CD14-positive monocyte (primary cell): ENCODE data around the gene GJB5. TPM values are rescaled to one million over a fixed set of nuclear protein-coding genes. Genes with fewer than 3 reads are reported as not detected.

Experiments
- DNase-seq, 3 donors: peaks; one replicate each; pipeline ENCODE4 v3.0.0-alpha.2; 2011 to 2022
- H2AFZ ChIP-seq: 2 replicates; pipeline ENCODE4 v1.6.0; 2012; ENCODE audit warnings: mild to moderate bottlenecking, low read depth, low read length, inconsistent platforms; ENCODE audit not compliant: insufficient read depth, poor library complexity, severe bottlenecking
- H3K27ac ChIP-seq, 2 donors: 1 replicate in 1 of 2; 2 replicates in 1 of 2; pipeline ENCODE4 v1.5.1; 2012 to 2013; ENCODE audit warnings: low read length in 2 of 2, control low read depth in 1 of 2, inconsistent platforms in 1 of 2, low read depth in 1 of 2, mild to moderate bottlenecking in 1 of 2
- H3K27me3 ChIP-seq, 2 donors: one replicate each; pipeline versions ENCODE4 v1.6.0 to v1.6.1; 2011 to 2013; ENCODE audit warnings: low read length in 2 of 2; ENCODE audit not compliant: control insufficient read depth in 2 of 2, insufficient read depth in 2 of 2
- H3K36me3 ChIP-seq, 2 donors: replicated peaks in 1 of 2; 1 replicate in 1 of 2; 2 replicates in 1 of 2; pipeline versions ENCODE4 v1.5.1 to v1.6.1; 2012 to 2013; ENCODE audit warnings: low read length in 2 of 2, control low read depth in 1 of 2, inconsistent platforms in 1 of 2, mild to moderate bottlenecking in 1 of 2; ENCODE audit not compliant: insufficient read depth in 2 of 2, control insufficient read depth in 1 of 2
- H3K4me1 ChIP-seq, 2 donors: 1 replicate in 1 of 2; 2 replicates in 1 of 2; pipeline versions ENCODE4 v1.5.1 to v1.6.1; 2012 to 2013; ENCODE audit warnings: low read length in 2 of 2, control low read depth in 1 of 2, inconsistent platforms in 1 of 2, mild to moderate bottlenecking in 1 of 2, moderate library complexity in 1 of 2; ENCODE audit not compliant: insufficient read depth in 2 of 2, control insufficient read depth in 1 of 2
- H3K4me2 ChIP-seq: replicated peaks from 2 replicates; pipeline ENCODE3; 2012; ENCODE audit warnings: low read length, moderate library complexity, mild to moderate bottlenecking; ENCODE audit not compliant: poor library complexity, severe bottlenecking; ENCODE audit errors: extremely low read depth
- H3K4me3 ChIP-seq, 3 experiments: fragments of 200-600 bp in 1 of 3; sonication (generic) in 1 of 3; replicated peaks in 1 of 3; 1 replicate in 2 of 3; 2 replicates in 1 of 3; pipeline ENCODE4 v1.5.1; 2011 to 2013; ENCODE audit warnings: low read length in 3 of 3, mild to moderate bottlenecking in 3 of 3, control low read depth in 2 of 3, low read depth in 2 of 3, inconsistent platforms in 1 of 3, moderate library complexity in 1 of 3
- H3K79me2 ChIP-seq: 2 replicates; pipeline ENCODE4 v1.6.0; 2012; ENCODE audit warnings: mild to moderate bottlenecking, control low read depth, inconsistent platforms, low read length, moderate library complexity; ENCODE audit not compliant: insufficient read depth
- H3K9ac ChIP-seq: 2 replicates; pipeline ENCODE4 v1.6.0; 2017; ENCODE audit warnings: low read length, mild to moderate bottlenecking; ENCODE audit not compliant: insufficient read depth, poor library complexity, severe bottlenecking
- H3K9me3 ChIP-seq, 2 donors: replicated peaks in 1 of 2; 1 replicate in 1 of 2; 2 replicates in 1 of 2; pipeline versions ENCODE4 v1.5.1 to v1.6.1; 2012 to 2013; ENCODE audit warnings: low read length in 2 of 2, control low read depth in 1 of 2; ENCODE audit not compliant: control insufficient read depth in 1 of 2, insufficient read depth in 1 of 2
- H4K20me1 ChIP-seq: 2 replicates; pipeline ENCODE4 v1.6.0; 2012; ENCODE audit warnings: mild to moderate bottlenecking, low read length, control low read depth, moderate library complexity; ENCODE audit not compliant: insufficient read depth
- H3K27ac Mint-ChIP-seq, 7 donors: one replicate each; pipeline ENCODE4 v1.8.0; 2020; ENCODE audit warnings: mild to moderate bottlenecking in 7 of 7, mixed read lengths in 7 of 7, moderate library complexity in 6 of 7, inconsistent platforms in 2 of 7
- H3K27me3 Mint-ChIP-seq, 3 donors: one replicate each; pipeline ENCODE4 v1.8.0; 2021 to 2022; ENCODE audit warnings: low read depth in 3 of 3, mild to moderate bottlenecking in 3 of 3, mixed read lengths in 3 of 3, moderate library complexity in 3 of 3, inconsistent platforms in 1 of 3
- H3K36me3 Mint-ChIP-seq, 2 donors: one replicate each; pipeline ENCODE4 v1.8.0; 2020; ENCODE audit warnings: mixed read lengths in 2 of 2, inconsistent platforms in 1 of 2, mild to moderate bottlenecking in 1 of 2
- H3K4me1 Mint-ChIP-seq: one replicate; pipeline ENCODE4 v1.8.0; 2020; ENCODE audit warnings: mild to moderate bottlenecking, mixed read lengths
- H3K4me3 Mint-ChIP-seq, 2 donors: one replicate each; pipeline ENCODE4 v1.8.0; 2020; ENCODE audit warnings: mild to moderate bottlenecking in 2 of 2, mixed read lengths in 2 of 2, moderate library complexity in 1 of 2
- H3K9me3 Mint-ChIP-seq, 7 donors: one replicate each; pipeline ENCODE4 v1.8.0; 2020 to 2022; ENCODE audit warnings: mixed read lengths in 7 of 7, mild to moderate bottlenecking in 6 of 7, moderate library complexity in 6 of 7, inconsistent platforms in 2 of 7
- WGBS: methylation state at CpG from one replicate; pipeline ENCODE4 v1.1.5; 2013; ENCODE audit warnings: missing lambda C conversion rate; ENCODE audit not compliant: insufficient coverage; 5-methylcytosine and 5-hydroxymethylcytosine counted together
- intact Hi-C, 2 donors: fragments of 100-400 bp; cut with micrococcal nuclease; formaldehyde crosslinking; loops; one replicate each; pipeline versions ENCODE4 v1.15.0 to v1.15.1; 2023
- polyA plus RNA-seq, 3 donors: library from polyadenylated mRNA; depleted of rRNA in 1 of 3; unstranded in 2 of 3; stranded (reverse) in 1 of 3; fragments of 300-500 nt in 2 of 3; fragments of >200 nt in 1 of 3; fragmentation: Illumina TruSeq in 2 of 3; gene quantifications; 1 replicate in 2 of 3; 2 replicates in 1 of 3; pipeline ENCODE4 v1.2.3, GENCODE V29; 2012 to 2021
- TF ChIP-seq, protein P1 (sequence below): fragments of 200-600 bp; IDR thresholded peaks from one replicate; pipeline ENCODE4 v1.8.0; 2022; ENCODE audit warnings: antibody characterized with exemption, mild to moderate bottlenecking

Gene GJB5
- polyA plus RNA-seq, 3 donors = 0.12 TPM; not detected in 2

DNA sequence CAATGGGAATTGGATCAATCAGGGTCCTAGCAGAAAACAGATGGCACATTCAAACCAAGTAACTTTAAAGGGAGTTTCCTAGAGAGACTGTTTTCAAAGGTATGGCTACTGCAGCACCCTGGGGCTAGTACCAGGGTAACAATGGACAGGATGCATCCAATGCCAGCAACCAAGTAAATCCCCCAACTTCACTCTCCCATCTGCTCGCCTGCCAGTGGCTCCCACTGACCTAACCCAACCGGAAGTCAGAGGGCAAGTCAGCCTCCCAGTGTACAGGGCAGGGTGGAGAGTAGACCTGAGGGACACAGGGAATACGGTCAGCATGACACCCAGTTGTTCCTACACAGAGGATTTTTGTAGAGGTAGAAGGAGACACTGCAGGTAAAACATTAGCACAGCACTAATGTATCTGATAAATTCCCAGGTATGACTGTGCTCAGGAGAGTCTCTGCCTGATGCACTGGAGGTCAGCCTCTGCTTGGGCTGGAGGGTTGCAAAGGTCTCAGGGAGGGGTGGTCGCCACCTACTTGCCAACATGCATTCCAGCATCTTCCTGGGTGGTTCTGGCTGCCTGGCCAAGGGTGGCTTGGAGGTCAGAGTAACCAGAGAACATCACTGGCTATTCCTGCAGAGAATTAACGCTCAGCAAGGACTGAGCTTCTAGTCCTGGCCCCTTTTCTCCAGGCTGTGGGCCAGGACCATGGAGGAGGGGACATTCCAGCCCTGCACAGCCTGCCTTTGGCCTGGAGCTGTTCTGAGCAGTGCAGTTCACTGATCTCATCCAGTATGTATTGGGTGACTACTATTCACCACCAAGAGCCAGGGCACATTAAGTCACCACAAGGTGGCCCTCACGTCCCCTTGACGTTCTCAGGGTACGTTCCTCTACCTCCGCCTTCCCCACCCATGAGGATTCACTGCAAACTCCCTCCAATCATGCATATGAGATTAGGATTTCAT is 32.9 kb downstream of the GJB5 start:
- intact Hi-C loops = loop anchor here in 1 of 2 donors (2.0 to 5.0 kb wide), 2 partner anchors 65 to 510 kb away; no protein-coding TSS in a partner anchor
- Histone ChIP-seq H3K4me1 (no peaks in the 10 kb centered on the region), H3K9ac (no peak overlapping the region), H3K27me3 (peaks cover 6 to 18% of the 10 kb centered on the region in 2 donors), H3K4me3 (no peak overlapping the region), H3K4me2 (no peak overlapping the region), H4K20me1 (no peaks in the 10 kb centered on the region), H2AFZ (no peak overlapping the region), H3K9me3 (no peaks in the 10 kb centered on the region), H3K36me3 (no peaks in the 10 kb centered on the region), H3K79me2 (no peaks in the 10 kb centered on the region), H3K27ac (no peak overlapping the region)
- H3K4me3 Mint-ChIP-seq = no peak overlapping the region
- H3K9me3 Mint-ChIP-seq = peaks cover 0 to 10% (median 7%) of the 10 kb centered on the region in 7 donors
- H3K36me3 Mint-ChIP-seq = no peaks in the 10 kb centered on the region
- no peaks in the 10 kb centered on the region for H3K4me1 Mint-ChIP-seq
- H3K27me3 Mint-ChIP-seq = peaks cover 21 to 34% (median 23%) of the 10 kb centered on the region in 3 donors
- H3K27ac Mint-ChIP-seq = no peak overlapping the region
- WGBS = 56% methylated on average over 6 of the region's 9 CpGs
- no peak for DNase-seq
- TF ChIP-seq, protein P1, sequence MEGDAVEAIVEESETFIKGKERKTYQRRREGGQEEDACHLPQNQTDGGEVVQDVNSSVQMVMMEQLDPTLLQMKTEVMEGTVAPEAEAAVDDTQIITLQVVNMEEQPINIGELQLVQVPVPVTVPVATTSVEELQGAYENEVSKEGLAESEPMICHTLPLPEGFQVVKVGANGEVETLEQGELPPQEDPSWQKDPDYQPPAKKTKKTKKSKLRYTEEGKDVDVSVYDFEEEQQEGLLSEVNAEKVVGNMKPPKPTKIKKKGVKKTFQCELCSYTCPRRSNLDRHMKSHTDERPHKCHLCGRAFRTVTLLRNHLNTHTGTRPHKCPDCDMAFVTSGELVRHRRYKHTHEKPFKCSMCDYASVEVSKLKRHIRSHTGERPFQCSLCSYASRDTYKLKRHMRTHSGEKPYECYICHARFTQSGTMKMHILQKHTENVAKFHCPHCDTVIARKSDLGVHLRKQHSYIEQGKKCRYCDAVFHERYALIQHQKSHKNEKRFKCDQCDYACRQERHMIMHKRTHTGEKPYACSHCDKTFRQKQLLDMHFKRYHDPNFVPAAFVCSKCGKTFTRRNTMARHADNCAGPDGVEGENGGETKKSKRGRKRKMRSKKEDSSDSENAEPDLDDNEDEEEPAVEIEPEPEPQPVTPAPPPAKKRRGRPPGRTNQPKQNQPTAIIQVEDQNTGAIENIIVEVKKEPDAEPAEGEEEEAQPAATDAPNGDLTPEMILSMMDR = no peak

DNA sequence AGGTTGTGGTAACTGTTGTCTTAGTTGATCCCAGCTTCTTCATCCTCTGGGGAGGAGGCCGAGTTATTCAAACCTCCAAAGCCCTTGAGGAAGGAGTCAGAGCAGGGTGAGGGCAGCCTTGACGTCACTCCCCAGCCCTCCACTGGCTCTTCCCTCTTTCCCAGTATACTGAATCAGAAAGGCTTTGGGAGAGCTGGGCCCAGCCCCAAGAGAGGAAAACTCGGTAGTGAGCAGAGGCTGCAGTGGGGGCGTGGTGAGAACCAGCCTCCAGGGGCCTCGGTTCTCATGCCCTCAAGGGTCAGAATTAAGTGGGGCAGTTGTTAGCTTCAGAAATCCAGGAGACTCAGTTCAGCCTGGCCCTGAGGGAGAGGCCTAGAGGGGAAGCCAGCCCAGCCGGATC is 36.1 kb downstream of the GJB5 start:
- H3K9ac ChIP-seq = no peak overlapping the region
- H4K20me1 ChIP-seq = no peaks in the 10 kb centered on the region
- Mint-ChIP-seq H3K27ac (no peak overlapping the region), H3K27me3 (peaks cover 24 to 36% (median 28%) of the 10 kb centered on the region in 3 donors), H3K4me3 (no peak overlapping the region), H3K36me3 (no peaks in the 10 kb centered on the region), H3K4me1 (no peaks in the 10 kb centered on the region), H3K9me3 (peaks cover 0 to 10% (median 8%) of the 10 kb centered on the region in 7 donors)
- DNase-seq = no peak
- no peaks in the 10 kb centered on the region for H3K36me3 ChIP-seq
- peaks cover 8 to 22% of the 10 kb centered on the region in 2 donors for H3K27me3 ChIP-seq
- intact Hi-C loops = no loop called here
- H3K4me2 ChIP-seq = no peak overlapping the region
- H3K9me3 ChIP-seq = no peaks in the 10 kb centered on the region
- TF ChIP-seq, protein P1 = no peak
- H2AFZ ChIP-seq = no peak overlapping the region
- no peak overlapping the region for H3K27ac ChIP-seq
- H3K4me1 ChIP-seq = no peaks in the 10 kb centered on the region
- no peak overlapping the region for H3K4me3 ChIP-seq
- H3K79me2 ChIP-seq = no peaks in the 10 kb centered on the region
- 94% methylated on average over 5 of the region's 6 CpGs for whole genome bisulfite sequencing
